ENCODE results near the gene USP20.
"Not testable (repeated sequence)": the region's sequence is repeated elsewhere in the genome, so short reads cannot be mapped to it uniquely, and the experiment has no call there.

The USP20 gene

DNA sequence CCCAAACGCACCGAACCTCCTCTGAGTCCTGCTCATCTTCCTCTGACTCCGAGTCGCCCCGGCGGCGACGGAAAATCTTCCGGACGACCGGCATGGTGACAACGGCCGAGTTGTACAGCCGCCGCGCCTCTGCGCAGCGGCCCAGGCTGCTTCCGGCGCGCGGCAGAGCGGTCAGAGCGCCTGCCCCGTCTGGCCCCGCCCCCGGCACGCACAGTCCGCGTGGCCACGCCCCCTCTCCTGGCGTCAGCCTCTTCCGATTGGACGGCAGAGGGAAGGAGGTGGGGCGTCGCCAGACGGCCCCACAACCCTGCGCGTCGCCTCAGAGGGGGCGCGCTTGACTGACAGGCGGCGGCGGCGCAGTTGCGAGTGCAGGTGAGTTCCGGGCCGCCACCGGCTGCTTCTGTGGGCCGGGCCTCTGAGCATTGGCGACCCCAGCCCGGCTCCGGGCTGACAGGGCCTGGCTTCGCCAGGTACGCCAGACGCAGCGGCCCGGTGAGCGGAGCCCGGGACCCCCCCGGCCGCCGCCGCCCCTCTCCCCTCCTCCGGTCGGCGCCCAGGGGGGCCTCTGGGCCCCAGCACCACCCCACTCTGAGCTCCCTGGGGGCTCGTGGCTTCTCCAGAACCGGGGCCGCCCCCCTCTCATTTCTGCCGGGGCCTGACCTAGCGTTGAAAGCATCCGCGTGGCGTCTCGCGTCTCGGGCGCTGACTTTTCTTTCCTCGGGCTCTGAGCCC lies at the start of gene USP20, which contains the start of gene C9orf78:
TSS of gene USP20 (plus strand) at position 331 of the 732 bp plus-strand sequence. CDS start 17,098 bp downstream, outside the sequence.
TSS of gene C9orf78 (minus strand) at position 148 of the 732 bp plus-strand sequence. CDS start at position 94, 54 bp downstream.
- peak; percentile 46 for DNase-seq

DNA sequence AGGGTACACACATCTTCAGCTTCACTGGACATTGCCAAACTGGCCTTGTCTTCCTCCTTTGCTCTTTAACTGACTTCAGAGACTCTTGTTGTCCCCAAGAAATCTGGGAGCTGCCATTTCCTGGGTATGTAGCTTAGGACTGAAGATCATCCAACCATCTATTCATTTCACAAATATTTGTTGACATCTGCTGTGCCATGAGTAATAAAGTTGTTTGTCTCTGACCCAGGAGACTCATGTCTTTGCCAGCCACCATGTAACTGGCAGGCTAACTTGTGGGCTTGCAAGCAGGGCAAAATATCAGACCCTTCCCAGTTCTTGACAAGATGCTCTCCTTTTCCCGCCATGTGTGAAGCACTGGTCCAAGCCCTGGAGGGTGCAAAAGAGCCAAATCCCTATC lies 49.4 kb upstream of the USP20 start:
- DNase-seq: no peak

DNA sequence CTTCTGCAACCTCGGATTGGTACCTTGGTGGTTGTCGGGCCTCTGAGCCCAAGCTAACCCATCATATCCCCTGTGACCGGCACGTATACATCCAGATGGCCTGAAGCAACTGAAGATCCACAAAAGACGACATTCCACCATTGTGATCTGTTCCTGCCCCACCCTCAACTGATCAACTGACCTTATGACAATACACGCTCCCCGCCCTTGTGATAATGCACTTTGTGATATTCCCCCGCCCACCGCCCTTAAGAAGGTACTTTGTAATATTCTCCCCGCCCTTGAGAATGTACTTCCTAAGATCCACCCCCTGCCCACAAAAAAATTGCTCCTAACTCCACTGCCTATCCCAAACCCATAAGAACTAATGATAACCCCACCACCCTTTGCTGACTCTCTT lies 48.8 kb upstream of the USP20 start:
- no peak for DNase-seq

DNA sequence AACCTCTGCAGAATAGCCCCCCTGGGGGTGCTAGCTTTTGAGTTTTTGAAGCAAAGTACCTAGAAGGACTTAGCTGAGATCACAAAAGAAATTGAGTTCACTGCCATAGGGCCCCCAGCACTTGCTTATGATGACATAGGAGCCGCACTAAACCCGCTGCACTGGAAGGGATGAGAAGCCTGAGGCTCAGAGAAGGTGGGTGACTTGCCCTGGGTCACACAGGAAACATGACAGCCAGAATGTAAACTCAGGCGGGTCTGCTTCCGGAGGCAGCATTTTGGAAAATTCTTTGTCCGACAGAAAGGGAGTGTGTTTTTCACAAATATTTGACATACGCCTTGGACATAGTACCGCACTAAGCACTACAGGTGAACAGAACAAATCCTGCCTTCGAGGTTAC lies 40.7 kb upstream of the USP20 start:
- no peak for DNase-seq

DNA sequence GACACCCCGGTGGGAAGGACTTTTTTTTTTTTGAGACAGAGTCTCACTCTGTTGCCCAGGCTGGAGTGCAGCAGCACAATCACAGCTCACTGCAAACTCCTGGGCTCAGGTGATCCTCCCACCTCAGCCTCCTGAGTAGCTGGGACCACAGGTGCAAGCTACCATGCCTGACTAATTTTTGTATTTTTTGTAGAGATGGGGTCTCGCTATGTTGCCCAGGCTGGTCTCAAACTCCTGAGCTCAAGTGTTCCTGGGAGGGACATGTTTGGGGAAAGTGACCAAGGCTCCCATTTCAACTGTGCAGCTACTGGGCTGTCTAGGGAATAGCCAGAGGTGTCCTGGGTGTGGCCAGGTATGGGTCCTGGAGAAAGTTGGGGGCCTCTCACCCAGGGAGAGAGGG lies 39.2 kb upstream of the USP20 start:
- DNase-seq: not testable (repeated sequence)

DNA sequence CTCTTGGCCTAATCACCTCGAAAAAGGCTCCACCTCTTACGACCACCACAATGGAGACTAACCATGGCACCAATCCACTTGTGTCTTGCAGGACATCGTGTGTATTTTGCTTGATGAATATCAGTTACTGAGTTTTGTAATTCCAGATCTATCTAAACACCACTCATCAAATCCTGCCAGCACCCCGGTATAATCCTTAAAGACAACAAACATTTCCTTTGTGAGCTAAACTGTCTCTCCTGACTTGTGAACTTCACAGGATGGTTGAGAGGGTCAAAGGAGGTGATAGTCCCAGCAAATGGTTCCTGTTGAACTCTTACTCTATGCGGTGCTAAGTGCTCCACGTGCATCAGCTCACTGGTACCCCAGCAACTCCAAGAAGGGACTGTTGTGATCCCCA lies 36.3 kb upstream of the USP20 start:
- DNase-seq: no peak

DNA sequence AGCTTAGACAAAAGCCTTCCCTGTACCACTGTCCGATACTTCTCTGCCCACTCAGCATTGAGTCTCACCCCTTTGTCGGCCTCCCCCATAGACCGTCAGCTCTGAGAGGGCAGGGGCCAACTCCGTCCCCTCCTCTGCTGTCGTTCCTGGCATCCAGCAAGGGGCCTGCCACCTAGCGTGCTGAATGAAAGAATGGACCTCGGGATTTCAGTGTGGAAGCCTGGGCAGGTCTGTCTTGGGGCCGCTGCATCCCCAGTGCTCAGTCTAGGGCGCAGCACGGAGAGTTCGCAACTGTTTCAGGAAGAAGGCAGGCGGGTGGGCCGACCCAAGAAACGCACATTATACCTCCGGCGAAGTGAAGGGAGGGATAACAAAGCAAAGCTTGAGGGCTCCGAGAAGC lies 33.8 kb upstream of the USP20 start:
- DNase-seq: no peak

DNA sequence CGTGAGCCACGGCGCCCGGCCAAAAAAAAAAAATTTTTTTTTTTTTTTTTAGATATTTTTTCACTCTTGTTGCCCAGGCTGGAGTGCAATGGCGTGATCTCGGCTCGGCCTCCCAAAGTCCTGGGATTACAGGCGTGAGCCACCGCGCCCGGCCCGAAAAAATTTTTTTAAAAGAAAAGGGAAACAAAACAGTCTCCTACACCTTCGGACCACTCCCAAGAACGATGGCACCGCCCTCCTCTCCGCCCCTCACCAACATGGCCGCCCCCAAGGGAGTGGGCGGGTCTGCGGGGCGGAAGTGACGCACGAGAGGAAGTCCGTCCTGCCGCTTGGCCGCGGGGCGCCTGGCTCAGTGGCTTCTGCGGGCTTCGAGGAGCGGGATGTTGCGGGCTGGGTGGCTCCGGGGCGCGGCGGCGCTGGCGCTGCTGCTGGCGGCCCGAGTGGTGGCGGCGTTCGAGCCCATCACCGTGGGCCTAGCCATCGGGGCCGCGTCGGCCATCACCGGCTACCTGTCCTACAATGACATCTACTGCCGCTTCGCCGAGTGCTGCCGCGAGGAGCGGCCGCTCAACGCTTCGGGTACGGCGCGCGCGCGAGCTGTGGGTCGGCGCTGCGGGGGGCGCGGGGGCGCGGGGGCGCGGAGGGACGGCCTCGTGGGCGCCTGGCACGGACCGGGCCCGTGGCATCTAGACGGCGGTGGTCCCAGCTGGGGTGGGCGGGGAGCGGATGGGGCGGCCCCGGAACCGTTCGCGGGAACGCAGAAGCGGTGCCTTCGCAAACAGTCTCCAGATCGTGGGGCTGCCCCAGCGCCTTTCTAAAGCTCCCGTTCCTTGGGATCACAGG lies 32.2 kb upstream of the USP20 start, which contains the start of gene TOR1B:
TSS of gene TOR1B (plus strand) at position 352 of the 843 bp plus-strand sequence. CDS start at position 381, 29 bp downstream.
- DNase-seq: peak; percentile 2

DNA sequence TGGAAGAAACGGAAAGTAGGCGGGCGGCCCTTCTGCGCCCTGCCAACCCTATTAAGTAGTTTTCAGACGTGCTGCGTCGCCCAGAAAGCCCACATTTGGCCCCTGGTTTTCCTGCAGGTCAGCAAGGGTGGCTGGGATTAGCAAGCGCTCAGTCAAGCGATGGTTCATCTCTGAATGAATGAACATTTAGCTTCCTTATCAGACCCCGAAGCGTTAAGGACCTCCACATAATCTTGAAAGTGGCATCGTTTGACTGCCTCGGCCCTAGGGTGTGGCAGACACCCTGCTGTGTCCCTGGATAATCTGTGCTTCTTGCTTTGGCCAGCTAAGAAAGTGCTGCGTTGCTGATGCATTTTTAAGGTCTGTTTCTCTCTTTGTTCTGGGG lies 31.6 kb upstream of the USP20 start:
- DNase-seq: no peak

DNA sequence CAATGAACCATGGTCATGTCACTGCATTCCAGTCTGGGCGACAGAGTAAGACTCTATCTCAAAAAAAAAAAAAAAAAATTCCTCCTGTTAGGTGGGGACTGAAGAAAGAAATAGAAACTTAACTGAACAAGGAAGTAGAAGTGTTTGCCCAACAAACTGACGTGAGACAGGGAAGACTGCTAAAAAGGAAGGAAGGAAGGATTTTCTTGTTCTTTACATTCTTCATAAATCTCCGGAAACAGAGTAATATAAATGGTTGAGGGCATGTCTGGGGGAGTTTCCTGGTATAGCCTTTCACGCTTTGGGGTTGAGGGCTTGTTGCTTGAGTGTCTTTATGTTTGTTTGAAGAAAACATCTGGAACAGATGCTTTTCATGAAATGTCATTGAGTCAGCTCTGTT lies 29.2 kb upstream of the USP20 start:
- DNase-seq: no peak

DNA sequence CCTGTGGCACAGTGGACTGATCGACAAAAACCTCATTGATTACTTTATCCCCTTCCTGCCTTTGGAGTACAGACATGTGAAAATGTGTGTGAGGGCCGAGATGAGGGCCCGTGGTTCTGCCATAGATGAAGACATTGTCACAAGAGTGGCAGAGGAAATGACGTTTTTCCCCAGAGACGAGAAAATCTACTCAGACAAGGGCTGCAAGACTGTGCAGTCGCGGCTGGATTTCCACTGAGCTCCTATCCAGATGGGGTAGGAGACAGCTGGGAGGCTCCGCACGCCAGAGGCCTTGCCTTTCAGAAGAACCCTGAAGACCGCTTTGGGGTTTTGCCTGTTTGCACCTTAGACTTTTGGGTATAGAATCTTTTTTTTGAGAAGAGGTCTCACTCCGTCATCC lies 25.9 kb upstream of the USP20 start:
- DNase-seq: no peak

DNA sequence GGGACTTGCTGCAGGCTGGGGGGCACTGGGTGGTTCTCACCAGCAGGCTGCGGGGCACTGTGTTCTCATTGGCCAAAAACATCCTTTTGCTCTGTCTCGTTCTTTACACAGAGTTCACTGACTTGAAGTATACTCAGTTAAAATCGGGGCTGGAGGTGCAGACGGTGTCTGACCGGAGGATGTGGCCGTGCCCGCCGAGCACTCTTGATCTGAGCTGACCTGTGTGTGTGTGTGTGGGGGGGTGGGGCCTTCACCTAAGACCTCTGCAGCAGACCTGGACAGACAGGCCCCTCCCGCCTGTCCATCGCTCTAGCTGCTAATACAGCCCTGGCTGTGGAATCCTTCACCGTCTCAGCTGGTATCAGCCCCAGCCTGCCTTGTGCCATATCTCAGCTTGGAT lies 25.1 kb upstream of the USP20 start:
- DNase-seq: no peak

DNA sequence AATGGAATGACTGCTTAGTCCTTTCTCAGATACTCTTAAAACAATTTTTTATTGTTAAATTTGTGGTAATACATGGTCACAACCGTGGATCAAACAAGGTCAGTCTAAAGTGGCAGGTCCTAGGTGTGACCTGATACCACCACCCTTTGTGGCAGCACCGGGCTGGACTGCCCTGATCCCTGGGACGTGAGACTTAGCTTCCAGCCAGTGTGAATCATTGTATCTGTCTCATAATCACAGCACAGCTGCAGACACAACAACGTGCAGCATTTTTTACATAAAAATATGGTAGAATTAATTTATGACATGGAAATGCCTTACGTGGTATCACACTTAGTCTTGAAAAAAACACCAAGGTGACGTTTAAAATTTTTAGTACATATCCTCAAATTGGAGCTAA lies 24.5 kb upstream of the USP20 start:
- DNase-seq: no peak

DNA sequence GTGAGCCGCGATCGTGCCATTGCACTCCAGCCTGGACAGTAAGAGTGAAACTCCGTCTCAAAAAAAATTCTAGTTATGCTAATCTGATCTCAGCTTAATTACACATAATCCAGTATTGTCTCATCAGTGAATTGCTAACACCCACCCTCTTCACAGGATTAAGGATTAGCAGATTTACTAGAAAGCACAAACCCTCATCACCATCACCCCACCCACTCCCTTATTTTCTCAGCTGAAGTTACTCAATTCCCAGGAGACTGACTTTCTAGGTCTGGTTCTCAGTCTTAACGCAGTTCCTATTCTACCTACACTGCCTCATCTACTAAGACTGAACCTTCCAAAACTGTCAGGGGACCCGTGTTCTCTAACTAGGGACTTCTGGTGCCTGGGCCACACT lies 23.3 kb upstream of the USP20 start:
- no peak for DNase-seq

DNA sequence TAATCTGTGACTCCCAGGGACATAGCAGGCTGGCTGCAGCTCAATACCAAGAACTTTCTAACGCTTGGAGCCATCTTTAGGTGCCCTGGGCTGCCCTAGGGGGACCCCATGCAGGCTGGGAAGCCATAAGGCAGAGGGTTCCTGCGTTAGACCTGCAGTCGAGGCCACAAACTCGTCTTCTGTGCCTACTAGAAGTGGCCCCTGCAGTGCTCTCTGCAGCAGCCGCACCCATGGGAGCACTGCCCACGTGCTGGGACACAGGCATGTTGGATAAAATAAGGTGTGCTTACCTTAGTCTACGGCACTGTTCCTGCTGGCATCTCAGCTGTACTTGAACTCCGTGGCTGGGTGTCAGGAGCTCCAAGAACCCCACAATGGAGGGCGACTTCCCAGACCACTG lies 22.9 kb upstream of the USP20 start:
- no peak for DNase-seq

DNA sequence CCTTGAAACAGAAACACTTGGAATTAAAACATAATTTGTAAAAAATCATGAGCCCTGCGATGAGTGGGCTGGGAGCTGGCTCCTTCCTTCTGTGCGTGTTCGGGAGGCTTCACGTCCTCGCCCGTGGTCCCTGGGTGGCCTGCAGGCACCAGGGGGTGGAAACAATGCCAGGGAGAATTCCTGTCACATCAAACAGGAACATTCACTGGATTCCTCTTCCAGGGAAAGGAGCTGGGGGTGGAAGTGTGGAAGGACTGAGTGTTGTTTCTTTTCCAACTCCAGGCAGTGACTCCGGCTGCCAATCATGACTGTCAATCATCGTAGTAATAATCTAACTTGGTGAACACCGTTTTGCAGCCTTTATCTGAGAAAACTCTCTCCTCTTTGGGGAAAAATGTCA lies 21.6 kb upstream of the USP20 start:
- no peak for DNase-seq

DNA sequence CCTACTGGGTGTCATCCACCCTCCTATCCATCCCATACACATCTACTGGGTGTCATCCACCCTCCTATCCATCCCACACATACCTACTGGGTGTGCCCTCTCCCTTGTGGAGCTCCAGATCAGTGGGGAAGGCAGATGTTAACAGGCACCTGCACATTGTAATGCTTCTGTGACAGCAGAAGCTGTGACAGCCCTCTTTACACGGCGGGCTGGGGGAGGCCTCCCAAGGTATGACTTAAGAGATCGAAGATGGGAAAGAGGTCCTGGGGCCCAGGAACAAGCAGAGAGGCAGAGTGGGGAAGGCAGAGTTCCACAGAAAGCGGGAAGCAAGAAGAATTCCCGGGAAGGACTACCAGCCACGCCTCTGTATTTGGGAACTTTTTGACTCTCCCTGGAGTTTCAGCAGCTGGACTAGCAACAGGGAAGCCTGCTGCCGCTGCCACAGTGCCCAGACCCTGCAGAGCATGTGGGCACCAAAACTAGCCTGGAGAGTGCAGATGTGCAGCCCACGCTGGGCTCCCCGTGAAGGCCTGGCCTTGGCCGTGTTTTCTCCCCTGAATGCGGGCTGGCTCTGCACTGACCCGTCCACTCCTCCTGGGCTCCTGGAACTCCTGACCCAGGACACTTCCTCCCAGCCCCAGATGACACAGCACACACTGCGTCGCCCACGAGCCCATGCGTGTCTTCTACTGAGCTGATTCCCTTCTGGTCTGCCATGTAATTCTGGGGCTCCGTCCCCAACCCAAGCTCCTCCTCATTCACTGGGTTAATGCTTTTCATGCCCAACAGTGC lies 20.6 kb upstream of the USP20 start:
- DNase-seq: no peak

DNA sequence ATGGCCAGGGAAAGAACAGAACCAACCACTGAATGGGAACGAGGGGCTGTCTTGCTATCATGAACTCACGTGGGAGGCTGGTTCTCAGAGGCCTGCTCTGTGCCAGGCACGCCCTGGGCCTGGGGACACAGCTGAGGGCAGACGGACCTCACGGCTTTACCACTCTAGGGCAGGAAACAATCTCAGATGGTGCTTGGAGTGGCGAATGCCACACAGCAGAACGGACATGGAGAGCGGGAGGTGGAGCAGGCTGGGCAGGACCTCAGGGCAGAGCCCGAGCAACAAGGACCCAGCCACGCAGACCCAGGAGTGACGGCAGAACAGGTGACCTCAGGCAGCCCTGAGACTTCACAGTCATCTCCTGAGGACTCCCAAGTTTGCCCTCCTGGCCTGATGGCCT lies 20.0 kb upstream of the USP20 start:
- DNase-seq: no peak

DNA sequence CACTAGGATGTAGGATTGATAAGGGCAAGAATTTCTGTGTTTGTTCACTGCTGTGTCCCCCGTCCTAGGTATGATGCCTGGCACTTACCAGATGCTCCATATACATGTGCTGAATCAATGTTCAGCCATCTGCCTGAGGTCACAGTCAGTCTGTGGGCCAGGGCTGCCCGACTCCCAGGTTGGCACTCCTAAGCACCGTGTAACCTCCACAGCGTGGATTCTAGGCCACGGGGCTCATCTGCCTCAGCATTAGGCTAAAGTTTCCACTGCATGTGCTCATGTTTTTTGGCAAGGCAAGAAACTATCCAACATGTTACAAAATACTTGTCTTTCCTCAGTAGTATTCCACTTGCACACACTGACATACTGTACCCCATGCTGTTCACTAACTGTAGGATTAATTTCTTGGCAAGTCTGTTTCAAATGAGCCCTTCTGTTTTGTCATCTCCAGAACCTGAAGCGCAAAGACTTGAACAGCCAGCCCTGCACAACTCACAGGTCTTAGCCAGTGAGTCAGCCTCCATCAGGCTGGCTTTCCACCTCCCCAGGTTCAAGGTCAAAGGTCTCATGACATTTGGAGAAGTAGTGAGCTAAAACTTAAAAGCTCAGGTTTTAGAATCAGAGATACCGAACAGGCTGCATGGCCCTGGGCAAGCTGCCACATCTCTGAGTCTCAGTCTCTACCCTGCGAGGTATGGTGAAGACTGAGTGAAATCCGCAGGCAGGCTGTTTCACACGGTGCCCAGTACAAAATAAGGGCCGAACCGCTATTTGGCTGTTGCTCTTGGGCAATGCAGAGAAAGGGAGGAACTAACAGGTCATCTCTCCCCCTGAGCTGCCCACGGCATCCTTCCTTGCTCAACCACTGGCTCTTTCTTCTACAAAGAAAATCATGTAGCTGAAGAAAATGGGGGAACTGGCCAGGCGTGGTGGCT lies 18.5 kb upstream of the USP20 start:
- DNase-seq: no peak

DNA sequence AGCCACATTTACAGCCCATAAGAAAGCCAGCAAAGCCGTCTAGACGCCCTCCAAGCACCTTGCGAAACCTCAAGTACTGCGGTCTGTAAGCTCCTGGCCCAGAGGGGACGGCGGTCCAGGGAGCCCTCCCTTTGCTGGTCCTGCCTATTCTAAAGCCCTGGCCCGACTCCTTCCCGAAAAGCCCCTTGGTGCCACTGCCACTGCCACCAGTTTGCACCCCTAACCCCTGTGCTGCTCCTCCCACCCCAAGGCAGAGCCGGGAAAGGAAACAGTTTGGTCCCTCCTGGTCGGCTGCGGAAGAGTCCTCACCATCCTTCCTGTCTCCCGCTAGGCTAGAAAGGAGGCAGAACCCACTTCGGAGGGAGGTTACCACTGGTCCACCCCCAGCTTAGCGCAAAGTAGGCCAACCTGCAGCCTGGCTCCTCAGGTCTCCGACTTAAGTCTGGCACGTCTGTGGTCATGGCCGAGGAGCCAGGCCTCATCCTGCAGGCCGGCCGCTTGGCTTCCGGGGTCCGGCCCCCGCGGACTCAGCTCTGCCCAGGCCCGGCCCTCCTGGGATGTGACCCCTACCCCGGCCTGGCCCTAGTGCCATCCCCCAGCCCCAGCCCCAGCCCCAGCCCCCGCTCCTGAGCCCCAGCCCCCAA lies 12.2 kb upstream of the USP20 start:
- no peak for DNase-seq

DNA sequence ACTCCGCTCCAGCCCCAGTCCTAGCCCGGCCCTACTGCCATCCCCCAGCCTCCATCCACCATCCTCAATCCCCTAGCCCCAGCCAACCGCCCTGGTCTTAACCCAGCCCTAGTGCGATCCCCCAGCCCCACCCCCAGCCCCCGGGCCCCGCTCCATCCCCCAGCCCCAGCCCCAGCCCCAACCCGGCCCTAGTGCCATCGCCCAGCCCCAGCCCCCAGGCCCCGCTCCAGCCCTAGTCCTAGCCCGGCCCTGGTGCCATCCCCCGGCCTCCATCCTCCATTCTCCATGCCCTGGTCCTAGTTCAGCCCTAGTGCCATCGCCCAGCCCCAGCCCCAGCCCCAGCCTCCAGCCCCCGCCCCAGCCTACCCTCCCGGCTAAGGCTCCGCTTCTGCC lies 11.7 kb upstream of the USP20 start:
- no peak for DNase-seq

Measured in NCI-H187 treated with DMSO at 0.1 percent for 48 hours (cell line).